Stimulated activated CD4-positive, alpha-beta T cell treated with anti-CD3 and anti-CD28 coated beads, Interleukin-2, amount 100 ng/mL, for 24 hours (primary cell): ENCODE measurements around the gene P3H2.
"Not testable (repeated sequence)": the region's sequence is repeated elsewhere in the genome, so short reads cannot be mapped to it uniquely, and the experiment has no call there.

Experiments
- DNase-seq, 2 donors: peaks; one replicate each; pipeline ENCODE4 v3.0.0-alpha.2; 2020

Gene P3H2

GRCh38 chr3:190120269-190121060, at the start of gene P3H2:
TSS of gene P3H2 (minus strand) at chr3:190120897. CDS start at chr3:190120731, 166 bp downstream.
- DNase-seq: peak; percentile 20 to 51

- DNase-seq: no peak
Observed at GRCh38 chr3:190169877-190170276, 49.2 kb upstream of the P3H2 start.

- no peak for DNase-seq
Observed at GRCh38 chr3:190169243-190169642, 48.5 kb upstream of the P3H2 start.

GRCh38 chr3:190167936-190168680, 47.4 kb upstream of the P3H2 start:
- DNase-seq: no peak

- DNase-seq: no peak
Observed at GRCh38 chr3:190166948-190167347, 46.3 kb upstream of the P3H2 start.

GRCh38 chr3:190165253-190165652, 44.6 kb upstream of the P3H2 start:
- DNase-seq: no peak

GRCh38 chr3:190162013-190162412, 41.3 kb upstream of the P3H2 start:
- not testable (repeated sequence) for DNase-seq

GRCh38 chr3:190159902-190160435, 39.3 kb upstream of the P3H2 start:
- no peak for DNase-seq

- no peak for DNase-seq
Observed at GRCh38 chr3:190158261-190158660, 37.6 kb upstream of the P3H2 start.

- DNase-seq: no peak
Observed at GRCh38 chr3:190155752-190156151, 35.1 kb upstream of the P3H2 start.

- DNase-seq: no peak
Observed at GRCh38 chr3:190150681-190151080, 30.0 kb upstream of the P3H2 start.

GRCh38 chr3:190149830-190150619, 29.3 kb upstream of the P3H2 start:
- not testable (repeated sequence) for DNase-seq

- DNase-seq: not testable (repeated sequence)
Observed at GRCh38 chr3:190144793-190145192, 24.1 kb upstream of the P3H2 start.

- DNase-seq: no peak
Observed at GRCh38 chr3:190142041-190142440, 21.3 kb upstream of the P3H2 start.

GRCh38 chr3:190139365-190139764, 18.7 kb upstream of the P3H2 start:
- DNase-seq: no peak

GRCh38 chr3:190132371-190132770, 11.7 kb upstream of the P3H2 start:
- DNase-seq: no peak

GRCh38 chr3:190131329-190131728, 10.6 kb upstream of the P3H2 start:
- DNase-seq: no peak

- DNase-seq: no peak
Observed at GRCh38 chr3:190130696-190131095, 10.0 kb upstream of the P3H2 start.

GRCh38 chr3:190130037-190130436, 9.3 kb upstream of the P3H2 start:
- no peak for DNase-seq

GRCh38 chr3:190127797-190128196, 7.1 kb upstream of the P3H2 start:
- DNase-seq: no peak

- no peak for DNase-seq
Observed at GRCh38 chr3:190127195-190127594, 6.5 kb upstream of the P3H2 start.

GRCh38 chr3:190125436-190126068, 4.9 kb upstream of the P3H2 start:
- no peak for DNase-seq

- DNase-seq: no peak
Observed at GRCh38 chr3:190124067-190124466, 3.4 kb upstream of the P3H2 start.
